SH-SY5Y (cell line): ENCODE data around the gene OR2T4.

Experiments
- GATA2 ChIP-seq: IDR thresholded peaks from 2 replicates; pipeline ENCODE4 v1.6.1; 2011; ENCODE audit warnings: mild to moderate bottlenecking, low read depth, low read length
- GATA3 ChIP-seq: IDR thresholded peaks from 2 replicates; pipeline ENCODE4 v1.6.1; 2011; ENCODE audit warnings: low read depth, mild to moderate bottlenecking, low read length, moderate library complexity

The OR2T4 gene

DNA sequence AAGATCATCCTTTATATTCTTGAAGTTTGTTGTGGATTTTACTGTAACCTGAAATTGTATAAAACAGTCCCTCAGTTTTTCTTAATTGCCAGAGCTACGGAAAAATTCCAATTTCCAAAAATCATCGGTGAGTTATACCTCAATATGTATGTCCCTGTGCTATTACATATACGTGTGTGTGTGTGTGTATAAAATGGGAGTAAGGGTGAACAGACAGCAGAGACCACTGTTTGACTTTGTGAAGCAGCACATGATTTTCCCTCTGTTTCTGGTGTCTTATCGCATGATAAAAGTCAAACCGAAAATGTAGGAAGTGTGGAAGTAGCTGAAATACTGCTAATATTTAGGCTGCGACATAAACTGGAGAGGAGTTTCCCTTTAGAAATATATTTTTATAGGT, 42.6 kb downstream of the OR2T4 start:
- no peak for TF ChIP-seq GATA3
- TF ChIP-seq GATA2, result no peak

DNA sequence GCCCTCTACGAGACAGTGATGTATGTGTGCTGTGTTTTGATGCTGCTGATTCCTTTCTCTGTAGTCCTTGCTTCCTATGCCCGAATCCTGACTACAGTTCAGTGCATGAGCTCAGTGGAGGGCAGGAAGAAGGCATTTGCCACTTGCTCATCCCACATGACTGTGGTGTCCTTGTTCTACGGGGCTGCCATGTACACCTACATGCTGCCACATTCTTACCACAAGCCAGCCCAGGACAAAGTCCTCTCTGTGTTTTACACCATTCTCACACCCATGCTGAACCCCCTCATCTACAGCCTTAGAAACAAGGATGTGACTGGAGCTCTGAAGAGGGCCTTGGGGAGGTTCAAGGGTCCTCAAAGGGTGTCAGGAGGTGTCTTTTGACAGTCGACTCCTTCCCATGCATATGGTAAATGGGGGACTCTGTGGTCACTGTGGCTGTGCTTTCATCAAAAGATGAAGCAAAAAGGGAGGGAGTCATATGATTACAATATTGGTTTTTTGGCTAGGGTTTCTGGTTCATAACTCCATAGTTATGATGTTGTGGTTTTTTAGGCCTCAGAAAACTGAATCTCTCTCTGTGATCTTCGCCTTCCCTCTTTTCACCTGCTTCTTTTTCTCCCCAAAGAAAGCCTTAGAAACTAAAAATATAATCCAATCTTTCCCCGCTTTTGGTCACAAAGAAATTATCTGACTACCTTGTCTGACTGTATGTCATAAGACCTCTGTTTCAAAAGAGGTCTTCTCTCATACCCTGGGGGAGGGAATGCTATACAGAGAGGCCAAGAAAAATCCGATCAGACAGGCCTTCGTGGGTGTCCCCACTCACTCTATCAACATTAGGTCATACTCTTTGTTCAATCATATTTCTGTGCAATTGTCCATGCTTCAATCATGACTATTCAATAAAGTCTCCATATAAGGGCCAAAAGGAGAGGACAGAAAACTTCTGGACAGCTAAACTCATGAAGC, 45.5 kb downstream of the OR2T4 start:
- no peak for TF ChIP-seq GATA2
- no peak for TF ChIP-seq GATA3
